Prostate gland (tissue), 2 donors: Measurements from ENCODE around the gene B3GNT2.

Experiments
- CTCF ChIP-seq, 4 experiments: fragments of 200-600 bp in 2 of 4; fragments of 450-650 bp in 2 of 4; sonication (generic) in 2 of 4; IDR thresholded peaks; 1 replicate in 3 of 4; 2 replicates in 1 of 4; pipeline ENCODE4 v1.5.1; 2016 to 2019; ENCODE audit warnings: antibody characterized with exemption in 4 of 4, mild to moderate bottlenecking in 2 of 4, moderate library complexity in 2 of 4
- POLR2A ChIP-seq: fragments of 450-650 bp; IDR thresholded peaks from one replicate; pipeline ENCODE4 v1.6.1; 2016; ENCODE audit warnings: antibody characterized with exemption, mild to moderate bottlenecking
- POLR2AphosphoS5 ChIP-seq: sonication (generic); formaldehyde crosslinking; IDR thresholded peaks from one replicate; pipeline ENCODE4 v1.6.1; 2017; ENCODE audit warnings: antibody characterized with exemption

DNA sequence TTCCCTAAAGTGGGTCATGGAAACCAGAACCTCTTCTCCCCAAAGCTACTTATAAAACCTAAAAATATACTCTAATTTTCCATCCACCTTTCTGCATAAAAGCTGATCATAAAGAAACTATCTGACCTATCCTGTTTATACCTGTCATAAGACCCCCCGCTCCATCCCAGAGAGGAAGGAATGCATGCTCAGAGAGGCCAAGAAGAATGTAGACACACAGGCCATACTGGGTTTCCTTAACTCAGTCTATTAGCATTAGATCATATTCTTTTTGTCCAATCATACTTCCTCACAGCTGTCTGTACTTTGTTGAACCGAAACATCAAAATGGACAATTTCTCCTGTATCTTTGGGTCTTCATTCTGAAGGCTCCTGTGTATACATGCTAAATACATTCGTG, 52.3 kb downstream of the B3GNT2 start:
- TF ChIP-seq CTCF (IDR thresholded peaks at IDR 0.05) (no peak), POLR2A (no peak), POLR2AphosphoS5 (no peak)
